Measurements from ENCODE around the gene MITF.

- TF ChIP-seq CTCF (IDR thresholded peaks at IDR 0.05) (no peak), POLR2A (IDR thresholded peaks at IDR 0.05) (no peak)
These were observed 142.6 kb downstream of the MITF start for GRCh38 chr3:69881756-69882428.
